GM12878 (cell line): ENCODE data around the gene ING4. TPM values are rescaled to one million over a fixed set of nuclear protein-coding genes. Genes with fewer than 3 reads are reported as not detected.

ENCODE experiments used
- ATAC-seq: fragments of 200-7000 bp; cut with Tn5 transposase; 3 replicates; pipeline ENCODE4 v1.9.1; 2020; ENCODE audit warnings: mild to moderate bottlenecking, moderate library complexity
- BruUV-seq: library from RNA; stranded (reverse); fragments of 400-500 nt; replicated peaks from 2 replicates; lab custom pipeline; 2021; lab: Mats Ljungman, UMichigan
- CTCF ChIA-PET: fragments of 300-600 bp; sonication (Branson Sonifier 250); formaldehyde crosslinking; extraction: SDS; loops from one replicate; lab custom pipeline; 2021; ENCODE audit warnings: inconsistent platforms; lab: Yijun Ruan, JAX
- POLR2A ChIA-PET: fragments of 350-600 bp; formaldehyde crosslinking; extraction: SDS; loops from one replicate; lab custom pipeline; 2021; ENCODE audit warnings: inconsistent platforms; lab: Charles Lee
- RAD21 ChIA-PET: fragments of 300-600 bp; sonication (Branson Sonifier 250); formaldehyde crosslinking; loops from one replicate; lab custom pipeline; 2023; ENCODE audit warnings: antibody characterized with exemption; ENCODE audit not compliant: unreplicated experiment; lab: Charles Lee
- SMC1A ChIA-PET: fragments of 300-600 bp; sonication (Branson Sonifier 250); formaldehyde crosslinking; loops from one replicate; lab custom pipeline; 2023; ENCODE audit not compliant: unreplicated experiment, uncharacterized antibody; lab: Charles Lee
- DNase-seq: peaks from one replicate; pipeline ENCODE4 v3.0.0-alpha.2; 2011; ENCODE audit warnings: low read depth, low spot score
- FAIRE-seq: peaks from 3 replicates; lab custom pipeline; 2011; peaks lifted over from hg19 to GRCh38; lab: Jason Lieb, UNC
- H2AFZ ChIP-seq: 2 replicates; pipeline ENCODE4 v1.6.0; 2011; ENCODE audit warnings: low read depth, low read length, control low read depth; ENCODE audit not compliant: control insufficient read depth
- H3K27ac ChIP-seq: 2 replicates; pipeline ENCODE4 v1.5.1; 2011; ENCODE audit warnings: control low read depth; ENCODE audit not compliant: control insufficient read depth, insufficient read depth
- H3K27me3 ChIP-seq, 2 experiments: replicated peaks in 1 of 2; 2 replicates each; pipeline versions ENCODE4 v1.6.0 to v1.6.1; 2011; ENCODE audit warnings: low read length in 1 of 2; ENCODE audit not compliant: control insufficient read depth in 2 of 2, insufficient read depth in 2 of 2
- H3K36me3 ChIP-seq, 2 experiments: 2 replicates each; pipeline ENCODE4 v1.5.1; 2011; ENCODE audit warnings: low read length in 1 of 2; ENCODE audit not compliant: control insufficient read depth in 2 of 2, insufficient read depth in 2 of 2
- H3K4me1 ChIP-seq: 2 replicates; pipeline ENCODE4 v1.6.1; 2011; ENCODE audit warnings: mild to moderate bottlenecking, low read length, moderate library complexity, mixed read lengths; ENCODE audit not compliant: control insufficient read depth, insufficient read depth
- H3K4me2 ChIP-seq: 2 replicates; pipeline ENCODE4 v1.6.0; 2011; ENCODE audit warnings: control low read depth; ENCODE audit not compliant: control insufficient read depth, insufficient read depth
- H3K4me3 ChIP-seq: fragments of 200-600 bp; sonication (generic); 2 replicates; pipeline ENCODE4 v1.5.1; 2016
- H3K79me2 ChIP-seq: 2 replicates; pipeline ENCODE4 v1.6.0; 2011; ENCODE audit warnings: low read length; ENCODE audit not compliant: control insufficient read depth, insufficient read depth
- H3K9ac ChIP-seq: 2 replicates; pipeline ENCODE4 v1.8.0; 2011; ENCODE audit warnings: low read length, control low read depth, mixed read lengths; ENCODE audit not compliant: control insufficient read depth, insufficient read depth
- H3K9me3 ChIP-seq: replicated peaks from 3 replicates; pipeline ENCODE4 v1.5.1; 2011; ENCODE audit warnings: mild to moderate bottlenecking, low read length; ENCODE audit not compliant: control insufficient read depth, insufficient read depth
- H4K20me1 ChIP-seq: 2 replicates; pipeline ENCODE4 v1.6.0; 2011; ENCODE audit not compliant: control insufficient read depth, insufficient read depth
- BACH1 ChIP-seq: fragments of 450-650 bp; IDR thresholded peaks from 2 replicates; pipeline ENCODE4 v1.6.1; 2017; ENCODE audit warnings: mild to moderate bottlenecking, borderline replicate concordance
- BHLHE40 ChIP-seq, 2 experiments: fragments of 450-650 bp in 1 of 2; IDR thresholded peaks; 2 replicates each; pipeline ENCODE4 v1.6.1; 2011 to 2017; ENCODE audit warnings: low read depth in 2 of 2, borderline replicate concordance in 1 of 2, improper control_type of control experiment in 1 of 2, low read length in 1 of 2, mild to moderate bottlenecking in 1 of 2
- HDGF ChIP-seq: fragments of 450-650 bp; IDR thresholded peaks from 2 replicates; pipeline ENCODE4 v1.6.1; 2016; ENCODE audit warnings: antibody characterized with exemption
- IKZF2 ChIP-seq, 2 experiments: fragments of 450-650 bp; IDR thresholded peaks; 2 replicates each; pipeline ENCODE4 v1.6.1; 2017; ENCODE audit warnings: mild to moderate bottlenecking in 2 of 2, moderate library complexity in 2 of 2
- JUND ChIP-seq: IDR thresholded peaks from 2 replicates; pipeline ENCODE4 v1.6.1; 2012; ENCODE audit warnings: low read depth, mild to moderate bottlenecking, low read length, improper control_type of control experiment, moderate library complexity
- PML ChIP-seq: IDR thresholded peaks from 2 replicates; pipeline ENCODE4 v1.6.1; 2012; ENCODE audit warnings: low read length, inconsistent platforms
- POLR2A ChIP-seq: IDR thresholded peaks from 2 replicates; pipeline ENCODE4 v1.6.1; 2011; ENCODE audit warnings: low read depth, mild to moderate bottlenecking, low read length
- WGBS: methylation state at CpG from one replicate; pipeline ENCODE4 v1.1.6; 2016; ENCODE audit warnings: low lambda C conversion rate; ENCODE audit not compliant: insufficient replicate concordance, insufficient coverage; ENCODE audit errors: missing lambda C conversion rate; 5-methylcytosine and 5-hydroxymethylcytosine counted together
- in situ Hi-C: fragments of 300-500 bp; cut with MboI; formaldehyde crosslinking; loops from 9 replicates; pipeline ENCODE4 v1.14.3; 2018; ENCODE audit warnings: mixed read lengths
- intact Hi-C: fragments of 100-400 bp; cut with micrococcal nuclease; formaldehyde crosslinking; loops from one replicate; pipeline ENCODE4 v1.14.2; 2022; ENCODE audit not compliant: unreplicated experiment
- polyA plus RNA-seq, 11 experiments: library from polyadenylated mRNA; depleted of rRNA in 4 of 11; unstranded in 6 of 11; stranded (reverse) in 5 of 11; fragments of >200 nt; fragmentation: Nextera tagmentation in 4 of 11; fragmentation: Illumina TruSeq in 1 of 11; extraction: Ambion mirVana in 4 of 11; extraction: Trizol in 1 of 11; gene quantifications; 1 replicate in 1 of 11; 2 replicates in 10 of 11; pipeline versions ENCODE4 v1.2.1 to v1.2.3, GENCODE V29; 2011 to 2016; ENCODE audit warnings: inconsistent platforms in 2 of 11, missing spikeins in 2 of 11, low read depth in 1 of 11
- total RNA-seq, 4 experiments: library from RNA; depleted of rRNA in 3 of 4; stranded (reverse); fragments of >200 nt in 3 of 4; fragmentation: Illumina TruSeq in 1 of 4; extraction: Trizol in 1 of 4; gene quantifications; 2 replicates each; pipeline versions ENCODE4 v1.2.1 to v1.2.3, GENCODE V29; 2013 to 2021
- TF ChIP-seq, protein P1 (sequence below): fragments of 450-650 bp; IDR thresholded peaks from 2 replicates; pipeline ENCODE4 v1.6.1; 2016; ENCODE audit warnings: mild to moderate bottlenecking

Gene ING4
- total and polyA plus RNA-seq, 10 of the 15 experiments (the other 5 are each of a cell fraction or from before 2014, with no cell fraction given), result 7.2 to 53.9 (median 21.8) TPM

- ChIA-PET CTCF (interaction anchor here (1.1 to 2.4 kb wide), 7 partner anchors 8 to 237 kb away, joined by 3 to 13 read pairs (median 4); partner anchors contain the start of gene SPSB2), RAD21 (interaction anchor here (0.7 to 3.6 kb wide), 15 partner anchors 8 to 301 kb away, joined by 3 to 23 read pairs (median 4); partner anchors contain the start of genes CDCA3, COPS7A, GAPDH and MLF2), POLR2A (interaction anchor here (0.6 to 4.9 kb wide), 17 partner anchors 8 to 215 kb away, joined by 3 to 47 read pairs (median 4); partner anchors contain the start of genes CD27, CDCA3, IFFO1 and NOP2), SMC1A (interaction anchor here (0.7 to 2.2 kb wide), 9 partner anchors 8 to 181 kb away, joined by 3 to 21 read pairs (median 5); partner anchors contain the start of gene ZNF384)
- H3K27ac ChIP-seq, result peak within 1 kb of the TSS; percentile 53
- H3K27me3 ChIP-seq, result no peaks in the 10 kb centered on the region
- H3K4me3 ChIP-seq, result peak within 1 kb of the TSS; percentile 48
- H3K4me2 ChIP-seq, result peak within 1 kb of the TSS; percentile 89
- TF ChIP-seq BACH1 (peak; percentile 7; the same call in 1 of the 2 replicates), BHLHE40 (IDR thresholded peaks at IDR 0.05; ENCODE audit: borderline replicate concordance in 1 of 2, low read depth in 2 of 2, low read length in 1 of 2) (peak in 1 of 2 experiments; percentile 12; a peak in 1 of 4 replicates), JUND (no peak), IKZF2 (IDR thresholded peaks at IDR 0.05) (peak in 1 of 2 experiments; percentile 9; a peak in 1 of 4 replicates), HDGF (0 out of 2 replicates have a peak, but pooled peaks have one; percentile 57), PML (no peak), POLR2A (peak; percentile 75)
- TF ChIP-seq, protein P1, sequence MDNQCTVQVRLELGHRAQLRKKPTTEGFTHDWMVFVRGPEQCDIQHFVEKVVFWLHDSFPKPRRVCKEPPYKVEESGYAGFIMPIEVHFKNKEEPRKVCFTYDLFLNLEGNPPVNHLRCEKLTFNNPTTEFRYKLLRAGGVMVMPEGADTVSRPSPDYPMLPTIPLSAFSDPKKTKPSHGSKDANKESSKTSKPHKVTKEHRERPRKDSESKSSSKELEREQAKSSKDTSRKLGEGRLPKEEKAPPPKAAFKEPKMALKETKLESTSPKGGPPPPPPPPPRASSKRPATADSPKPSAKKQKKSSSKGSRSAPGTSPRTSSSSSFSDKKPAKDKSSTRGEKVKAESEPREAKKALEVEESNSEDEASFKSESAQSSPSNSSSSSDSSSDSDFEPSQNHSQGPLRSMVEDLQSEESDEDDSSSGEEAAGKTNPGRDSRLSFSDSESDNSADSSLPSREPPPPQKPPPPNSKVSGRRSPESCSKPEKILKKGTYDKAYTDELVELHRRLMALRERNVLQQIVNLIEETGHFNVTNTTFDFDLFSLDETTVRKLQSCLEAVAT, result peak; percentile 32; the same call in 1 of the 2 replicates
- peaks cover 54% of the 10 kb centered on the region for H3K4me1 ChIP-seq
- WGBS, result 11% methylated on average over 16 of the region's 18 CpGs
- H3K79me2 ChIP-seq, result peaks cover 9% of the 10 kb centered on the region
- no TSS peak for BruUV-seq
- in situ Hi-C loops (no loop called here), intact Hi-C loops (no loop called here)
- peak; percentile 23 for FAIRE-seq
- no peak for DNase-seq
- no peaks in the 10 kb centered on the region for H4K20me1 ChIP-seq
- peak; percentile 76 for ATAC-seq
- H3K9me3 ChIP-seq, result no peaks in the 10 kb centered on the region
- peak within 1 kb of the TSS; percentile 76 for H2AFZ ChIP-seq
- peak within 1 kb of the TSS; percentile 60 for H3K9ac ChIP-seq
- H3K36me3 ChIP-seq, result no peaks in the 10 kb centered on the region
Measured at GRCh38 chr12:6635856-6636531, 26.9 kb downstream of the ING4 start, which contains the start of gene LPAR5. Gene LPAR5 (minus strand): TSS chr12:6635959. CDS start chr12:6621248, 14,711 bp downstream.
